Progenitor cell of endocrine pancreas (in vitro differentiated cells): Measurements from ENCODE around the gene HTR3B. TPM values are rescaled to one million over a fixed set of nuclear protein-coding genes. Genes with fewer than 3 reads are reported as not detected.

ENCODE experiments used
- DNase-seq: peaks from one replicate; pipeline ENCODE4 v3.0.0; 2021; ENCODE audit warnings: low spot score; ENCODE audit not compliant: unreplicated experiment
- H3K27ac Mint-ChIP-seq: 2 replicates; pipeline ENCODE4 v1.8.0; 2021; ENCODE audit warnings: mild to moderate bottlenecking, moderate library complexity, mixed read lengths
- H3K27me3 Mint-ChIP-seq: 2 replicates; pipeline ENCODE4 v1.8.0; 2021; ENCODE audit warnings: mixed read lengths
- H3K36me3 Mint-ChIP-seq: 2 replicates; pipeline ENCODE4 v1.8.0; 2022; ENCODE audit warnings: mixed read lengths; ENCODE audit not compliant: insufficient read depth
- H3K4me1 Mint-ChIP-seq: 2 replicates; pipeline ENCODE4 v1.8.0; 2021; ENCODE audit warnings: low read depth, mixed read lengths
- H3K4me3 Mint-ChIP-seq: 2 replicates; pipeline ENCODE4 v1.8.0; 2021; ENCODE audit warnings: low read depth, mild to moderate bottlenecking, moderate library complexity, mixed read lengths
- H3K9me3 Mint-ChIP-seq: 2 replicates; pipeline ENCODE4 v1.8.0; 2021; ENCODE audit warnings: low read depth, mixed read lengths
- long read RNA-seq: library from polyadenylated mRNA; unstranded; transcript quantifications from one replicate; pipeline ENCODE4 v2.0.0, GENCODE V29; 2020
- total RNA-seq: library from RNA; stranded (reverse); gene quantifications from 2 replicates; pipeline ENCODE4 v1.2.1, GENCODE V29; 2021
- TF ChIP-seq, protein P1 (sequence below): fragments of 200-600 bp; sonication (generic); IDR thresholded peaks from one replicate; pipeline ENCODE4 v1.5.0; 2021; ENCODE audit warnings: antibody characterized with exemption, mild to moderate bottlenecking; ENCODE audit not compliant: unreplicated experiment

HTR3B gene, protein sequence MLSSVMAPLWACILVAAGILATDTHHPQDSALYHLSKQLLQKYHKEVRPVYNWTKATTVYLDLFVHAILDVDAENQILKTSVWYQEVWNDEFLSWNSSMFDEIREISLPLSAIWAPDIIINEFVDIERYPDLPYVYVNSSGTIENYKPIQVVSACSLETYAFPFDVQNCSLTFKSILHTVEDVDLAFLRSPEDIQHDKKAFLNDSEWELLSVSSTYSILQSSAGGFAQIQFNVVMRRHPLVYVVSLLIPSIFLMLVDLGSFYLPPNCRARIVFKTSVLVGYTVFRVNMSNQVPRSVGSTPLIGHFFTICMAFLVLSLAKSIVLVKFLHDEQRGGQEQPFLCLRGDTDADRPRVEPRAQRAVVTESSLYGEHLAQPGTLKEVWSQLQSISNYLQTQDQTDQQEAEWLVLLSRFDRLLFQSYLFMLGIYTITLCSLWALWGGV
- not detected in 2 replicates for total RNA-seq
- long read RNA-seq, result 0 reads

DNA sequence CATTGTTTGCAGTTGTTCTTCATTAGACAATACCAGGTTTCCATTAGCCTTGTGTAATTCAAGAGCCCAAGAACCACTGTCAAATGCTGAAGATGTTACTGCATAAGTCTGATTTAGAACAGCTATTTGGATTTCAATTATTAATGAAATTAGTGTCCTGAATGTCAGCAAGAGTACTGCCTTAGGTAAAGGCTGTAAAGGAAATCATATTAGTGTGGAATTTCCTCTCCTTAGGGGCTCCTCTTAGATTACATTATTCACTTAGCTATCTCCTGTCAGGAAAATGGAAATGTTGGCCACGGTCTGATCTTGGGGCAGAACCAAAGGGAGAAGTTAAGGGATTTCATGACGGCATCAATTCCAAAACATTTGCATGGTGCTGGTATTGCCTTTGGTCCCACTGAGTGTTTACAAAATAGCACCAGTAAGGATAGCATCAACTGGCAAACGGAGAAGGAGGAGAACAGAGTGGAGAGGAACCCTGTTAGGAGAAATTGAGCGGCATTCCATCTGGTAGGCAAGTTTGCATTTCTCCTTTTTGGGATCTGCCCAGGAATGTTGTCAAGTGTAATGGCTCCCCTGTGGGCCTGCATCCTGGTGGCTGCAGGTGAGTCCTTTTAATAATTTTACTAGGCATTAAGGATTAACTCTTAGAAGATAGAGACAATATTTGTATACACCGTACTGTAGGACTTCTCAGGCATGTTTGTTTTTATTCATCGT, at the start of gene HTR3B:
HTR3B (plus strand) TSS at position 418 of the 723 bp plus-strand sequence; CDS start at position 556, 138 bp downstream.
- Mint-ChIP-seq H3K36me3 (no peaks in the 10 kb centered on the region), H3K4me1 (peaks cover 23% of the 10 kb centered on the region), H3K4me3 (no peak within 1 kb of the TSS), H3K27ac (no peak within 1 kb of the TSS), H3K27me3 (peaks cover 39% of the 10 kb centered on the region), H3K9me3 (no peaks in the 10 kb centered on the region)
- no peak for DNase-seq
- TF ChIP-seq, protein P1, sequence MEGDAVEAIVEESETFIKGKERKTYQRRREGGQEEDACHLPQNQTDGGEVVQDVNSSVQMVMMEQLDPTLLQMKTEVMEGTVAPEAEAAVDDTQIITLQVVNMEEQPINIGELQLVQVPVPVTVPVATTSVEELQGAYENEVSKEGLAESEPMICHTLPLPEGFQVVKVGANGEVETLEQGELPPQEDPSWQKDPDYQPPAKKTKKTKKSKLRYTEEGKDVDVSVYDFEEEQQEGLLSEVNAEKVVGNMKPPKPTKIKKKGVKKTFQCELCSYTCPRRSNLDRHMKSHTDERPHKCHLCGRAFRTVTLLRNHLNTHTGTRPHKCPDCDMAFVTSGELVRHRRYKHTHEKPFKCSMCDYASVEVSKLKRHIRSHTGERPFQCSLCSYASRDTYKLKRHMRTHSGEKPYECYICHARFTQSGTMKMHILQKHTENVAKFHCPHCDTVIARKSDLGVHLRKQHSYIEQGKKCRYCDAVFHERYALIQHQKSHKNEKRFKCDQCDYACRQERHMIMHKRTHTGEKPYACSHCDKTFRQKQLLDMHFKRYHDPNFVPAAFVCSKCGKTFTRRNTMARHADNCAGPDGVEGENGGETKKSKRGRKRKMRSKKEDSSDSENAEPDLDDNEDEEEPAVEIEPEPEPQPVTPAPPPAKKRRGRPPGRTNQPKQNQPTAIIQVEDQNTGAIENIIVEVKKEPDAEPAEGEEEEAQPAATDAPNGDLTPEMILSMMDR, result no peak

DNA sequence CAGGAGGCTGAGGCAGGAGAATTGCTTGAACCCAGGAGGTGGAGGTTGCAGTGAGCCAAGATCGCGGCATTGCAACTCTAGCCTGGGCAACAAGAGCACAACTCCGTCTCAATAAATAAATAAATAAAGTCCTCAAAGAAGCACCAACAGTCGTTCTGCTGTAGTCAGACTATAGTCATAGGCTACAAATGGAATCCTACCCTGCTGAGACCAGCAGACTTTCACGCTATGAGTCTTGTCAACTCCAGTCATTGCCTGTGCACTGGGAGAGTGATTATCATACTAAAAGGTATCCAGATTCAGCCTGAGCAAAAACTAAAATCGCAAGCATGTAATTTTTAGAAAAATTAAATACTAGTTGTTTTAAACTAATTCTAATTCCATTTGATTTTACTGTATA, 48.8 kb upstream of the HTR3B start:
- no peak for DNase-seq
- H3K9me3 Mint-ChIP-seq, result no peaks in the 10 kb centered on the region
- H3K4me1 Mint-ChIP-seq, result peaks cover 12% of the 10 kb centered on the region
- peaks cover 10% of the 10 kb centered on the region for H3K36me3 Mint-ChIP-seq
- no peak overlapping the region for H3K27ac Mint-ChIP-seq
- TF ChIP-seq, protein P1, result no peak
- no peaks in the 10 kb centered on the region for H3K27me3 Mint-ChIP-seq
- no peak overlapping the region for H3K4me3 Mint-ChIP-seq

DNA sequence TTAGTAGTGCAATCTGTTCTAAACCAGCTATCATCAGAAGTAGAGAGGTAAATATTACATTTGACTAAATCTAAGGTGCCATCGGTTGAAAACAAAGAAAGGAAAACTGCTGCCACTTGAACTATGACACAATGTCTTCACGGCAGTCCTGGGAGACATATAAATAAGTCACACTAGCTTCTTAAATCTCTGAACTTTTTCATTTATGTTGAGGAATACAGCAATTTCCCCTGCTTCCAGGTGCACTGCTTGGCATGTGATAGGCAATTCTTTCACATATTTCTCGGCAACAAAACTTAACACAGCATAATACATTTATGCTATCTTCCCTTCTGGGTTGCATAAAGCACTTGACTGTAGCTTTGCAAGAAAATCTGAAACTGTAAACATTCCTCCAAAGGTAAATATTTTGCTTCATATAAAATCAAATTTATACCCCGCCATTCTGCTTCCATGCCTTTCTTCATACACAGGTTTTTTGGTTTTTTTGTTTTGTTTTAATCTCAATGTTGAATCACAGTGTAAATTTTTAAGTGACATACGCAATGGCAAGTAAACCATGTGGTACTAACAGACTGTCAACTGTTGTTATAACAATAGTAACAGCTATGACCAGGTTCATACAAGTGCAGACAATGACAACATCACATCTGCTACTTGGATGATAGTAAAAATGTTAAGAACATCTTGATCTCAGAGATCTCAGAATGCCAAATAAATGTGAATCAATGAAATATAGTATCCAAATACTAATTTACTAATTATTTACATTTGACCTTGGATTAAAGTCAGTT, 47.4 kb upstream of the HTR3B start:
- no peaks in the 10 kb centered on the region for H3K27me3 Mint-ChIP-seq
- no peak overlapping the region for H3K27ac Mint-ChIP-seq
- DNase-seq, result no peak
- TF ChIP-seq, protein P1, result no peak
- peaks cover 4% of the 10 kb centered on the region for H3K36me3 Mint-ChIP-seq
- H3K4me1 Mint-ChIP-seq, result peaks cover 12% of the 10 kb centered on the region
- H3K4me3 Mint-ChIP-seq, result no peak overlapping the region
- no peaks in the 10 kb centered on the region for H3K9me3 Mint-ChIP-seq

DNA sequence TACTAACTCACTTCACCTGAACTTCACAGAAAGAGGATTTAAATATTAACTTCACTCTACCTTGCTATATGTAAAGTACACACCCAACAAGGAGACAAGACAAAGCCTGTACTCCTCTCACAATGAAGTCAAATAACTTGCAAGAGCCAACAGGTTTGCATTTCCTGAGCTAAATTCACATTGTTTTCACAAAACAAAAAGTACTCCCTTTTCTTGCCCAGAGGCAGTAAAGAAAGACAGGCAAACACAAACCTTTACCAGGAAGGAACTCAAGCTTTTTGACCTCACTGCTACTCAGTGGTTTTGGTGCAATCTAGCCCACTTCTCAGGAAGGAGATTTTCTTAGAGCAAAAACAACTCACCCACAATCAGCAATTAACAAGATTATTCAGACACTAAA, 44.9 kb upstream of the HTR3B start:
- TF ChIP-seq, protein P1, result no peak
- H3K27ac Mint-ChIP-seq, result peak overlapping the region; percentile 86
- H3K4me3 Mint-ChIP-seq, result no peak overlapping the region
- peaks cover 18% of the 10 kb centered on the region for H3K4me1 Mint-ChIP-seq
- H3K27me3 Mint-ChIP-seq, result no peaks in the 10 kb centered on the region
- H3K36me3 Mint-ChIP-seq, result peaks cover 6% of the 10 kb centered on the region
- DNase-seq, result no peak
- H3K9me3 Mint-ChIP-seq, result peaks cover 2% of the 10 kb centered on the region

DNA sequence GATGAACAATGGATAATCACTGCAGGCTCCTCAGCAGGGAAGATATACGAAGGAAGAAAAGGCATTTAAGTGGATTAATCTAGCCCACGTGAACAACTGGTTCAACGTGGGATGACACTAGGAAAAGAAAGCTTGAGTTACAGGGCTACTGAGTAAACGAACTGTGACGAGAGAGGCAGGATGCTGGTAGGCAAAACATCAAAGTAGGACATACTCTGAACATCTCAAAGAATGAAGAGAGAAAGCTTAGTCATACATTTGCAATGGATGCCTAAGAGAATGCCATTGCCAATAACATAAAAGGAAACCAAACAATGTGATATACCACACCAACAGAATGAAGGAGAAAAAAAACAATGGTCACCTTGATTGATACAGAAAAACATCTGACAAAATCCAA, 42.2 kb upstream of the HTR3B start:
- Mint-ChIP-seq H3K4me3 (no peak overlapping the region), H3K4me1 (peaks cover 14% of the 10 kb centered on the region), H3K27ac (no peak overlapping the region), H3K27me3 (no peaks in the 10 kb centered on the region), H3K9me3 (peaks cover 2% of the 10 kb centered on the region), H3K36me3 (peaks cover 18% of the 10 kb centered on the region)
- no peak for DNase-seq
- TF ChIP-seq, protein P1, result no peak
